ENCODE measurements around the gene IFNAR1.

DNA sequence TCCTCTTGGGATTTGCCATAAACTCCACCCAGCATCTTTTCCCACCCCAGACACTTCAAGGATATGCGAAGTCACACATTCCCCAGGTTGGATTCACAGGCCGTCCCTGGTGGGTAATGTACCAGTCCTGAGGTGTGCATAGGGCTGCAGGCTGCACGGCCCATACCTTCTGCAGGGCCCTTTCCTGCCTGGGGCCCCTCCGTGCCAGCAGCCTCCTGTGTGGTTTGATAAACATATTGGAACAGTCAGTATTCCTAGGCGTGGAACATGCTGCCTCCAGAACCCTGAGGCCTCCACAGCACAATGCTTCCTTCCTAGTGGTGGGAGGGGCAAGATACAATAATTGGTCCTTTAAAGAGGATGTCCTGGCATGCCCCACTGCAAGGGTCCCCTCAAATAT, 32.0 kb upstream of the IFNAR1 start:
- TF ChIP-seq, protein P1, sequence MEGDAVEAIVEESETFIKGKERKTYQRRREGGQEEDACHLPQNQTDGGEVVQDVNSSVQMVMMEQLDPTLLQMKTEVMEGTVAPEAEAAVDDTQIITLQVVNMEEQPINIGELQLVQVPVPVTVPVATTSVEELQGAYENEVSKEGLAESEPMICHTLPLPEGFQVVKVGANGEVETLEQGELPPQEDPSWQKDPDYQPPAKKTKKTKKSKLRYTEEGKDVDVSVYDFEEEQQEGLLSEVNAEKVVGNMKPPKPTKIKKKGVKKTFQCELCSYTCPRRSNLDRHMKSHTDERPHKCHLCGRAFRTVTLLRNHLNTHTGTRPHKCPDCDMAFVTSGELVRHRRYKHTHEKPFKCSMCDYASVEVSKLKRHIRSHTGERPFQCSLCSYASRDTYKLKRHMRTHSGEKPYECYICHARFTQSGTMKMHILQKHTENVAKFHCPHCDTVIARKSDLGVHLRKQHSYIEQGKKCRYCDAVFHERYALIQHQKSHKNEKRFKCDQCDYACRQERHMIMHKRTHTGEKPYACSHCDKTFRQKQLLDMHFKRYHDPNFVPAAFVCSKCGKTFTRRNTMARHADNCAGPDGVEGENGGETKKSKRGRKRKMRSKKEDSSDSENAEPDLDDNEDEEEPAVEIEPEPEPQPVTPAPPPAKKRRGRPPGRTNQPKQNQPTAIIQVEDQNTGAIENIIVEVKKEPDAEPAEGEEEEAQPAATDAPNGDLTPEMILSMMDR (IDR thresholded peaks at IDR 0.05): no peak
- no peak for TF ChIP-seq POLR2A (IDR thresholded peaks at IDR 0.05)
